NCI-H1092 treated with DMSO at 0.1 percent for 48 hours (cell line): ENCODE measurements around the gene INSM1.

Source experiments
- DNase-seq: peaks from one replicate; lab custom pipeline; 2025; lab: John Stamatoyannopoulos, UW

The INSM1 gene

DNA sequence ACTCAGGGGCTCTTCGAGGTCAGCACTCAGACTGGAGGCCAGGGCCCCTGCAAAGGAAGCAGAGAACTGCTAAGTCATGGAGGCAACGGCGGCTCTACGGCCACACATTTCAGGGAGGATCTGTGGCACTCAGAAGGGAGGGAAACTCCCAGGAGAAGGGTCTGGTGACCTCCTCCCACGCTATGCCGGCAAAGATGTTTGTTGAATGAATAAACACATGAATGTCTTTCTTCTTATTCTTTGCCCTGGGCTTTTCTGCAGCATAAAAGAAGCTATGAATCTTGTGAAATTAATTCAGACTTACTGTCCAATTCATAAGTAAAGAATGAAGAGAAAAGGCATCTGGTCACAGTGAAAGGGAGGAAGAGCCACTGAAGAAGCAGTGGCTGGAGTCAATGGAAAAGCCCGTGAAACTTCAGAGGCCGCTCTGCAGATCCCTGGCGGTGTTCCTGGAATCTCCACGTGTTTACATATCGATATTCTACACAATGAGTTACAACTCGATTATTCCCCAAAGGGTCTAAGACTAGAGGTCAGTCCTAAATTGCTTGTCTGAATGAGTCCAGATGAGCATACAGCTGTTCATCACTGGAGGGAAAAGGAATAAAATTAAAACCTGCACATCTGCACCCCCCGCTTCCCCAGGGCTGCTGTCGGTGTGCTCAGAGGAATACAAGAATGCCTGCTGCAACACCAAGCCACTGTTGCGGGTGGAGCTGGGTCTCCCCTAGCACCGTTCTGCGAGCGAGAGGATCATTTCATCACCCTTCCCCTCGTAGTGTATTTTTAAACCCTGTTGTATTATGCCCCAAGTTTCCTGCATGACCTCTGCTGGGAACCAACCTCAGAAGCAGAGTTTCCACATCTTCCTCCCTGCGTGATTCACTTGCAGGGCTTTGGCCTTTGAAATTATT lies 25.6 kb downstream of the INSM1 start:
- no peak for DNase-seq

DNA sequence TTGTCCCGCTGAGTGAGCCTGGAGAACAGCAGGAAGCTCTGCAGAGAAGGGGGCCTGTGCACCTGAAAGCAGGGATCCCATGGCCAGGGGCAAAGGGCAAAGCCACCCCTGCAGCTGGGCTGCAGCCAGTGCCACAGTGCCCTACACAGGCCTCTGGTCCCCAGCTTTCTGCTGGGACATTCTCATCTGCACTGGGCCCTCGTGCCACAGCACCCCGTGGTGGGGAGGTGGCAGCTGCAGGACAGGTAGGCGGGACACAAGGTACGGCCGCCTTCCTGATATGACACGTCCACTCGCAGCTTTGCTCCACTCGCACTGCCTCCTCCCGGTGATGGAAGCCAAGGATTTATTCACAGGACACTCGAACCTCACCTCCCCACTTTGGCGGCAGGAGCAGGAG lies 27.2 kb downstream of the INSM1 start:
- DNase-seq, result no peak

DNA sequence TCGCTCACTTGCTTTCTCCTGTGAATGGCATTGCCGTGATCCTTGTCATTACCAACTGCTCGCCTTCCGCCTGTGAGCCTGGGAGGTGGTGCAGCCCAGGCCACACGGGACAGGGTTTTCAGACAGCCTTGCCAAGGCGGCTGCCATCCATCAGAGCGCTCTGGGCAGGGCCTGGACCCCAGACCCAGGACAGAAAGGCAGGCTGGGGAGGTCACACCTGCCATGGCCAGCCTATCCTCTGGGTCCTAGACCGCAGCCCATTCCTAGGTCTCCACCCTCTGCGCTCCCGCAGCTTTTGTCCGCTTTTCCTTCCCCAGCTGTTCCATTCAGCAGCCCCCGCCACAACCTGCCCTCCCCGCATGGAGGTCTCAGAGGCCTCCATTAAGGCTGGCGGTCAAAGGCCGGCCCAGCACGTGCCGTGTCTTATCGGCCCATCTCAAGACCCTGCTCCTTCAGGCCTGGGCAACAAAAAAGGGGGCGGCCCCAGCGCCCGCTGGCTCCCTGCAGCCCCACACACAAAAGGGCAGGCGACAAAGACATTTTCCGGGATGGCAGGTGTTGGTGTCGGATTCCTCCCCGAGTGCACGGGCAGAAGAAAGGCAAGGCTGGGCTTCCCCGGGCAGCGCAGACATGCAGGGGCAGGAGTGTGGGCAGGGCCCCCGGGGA lies 28.1 kb downstream of the INSM1 start:
- DNase-seq, result peak; percentile 70

DNA sequence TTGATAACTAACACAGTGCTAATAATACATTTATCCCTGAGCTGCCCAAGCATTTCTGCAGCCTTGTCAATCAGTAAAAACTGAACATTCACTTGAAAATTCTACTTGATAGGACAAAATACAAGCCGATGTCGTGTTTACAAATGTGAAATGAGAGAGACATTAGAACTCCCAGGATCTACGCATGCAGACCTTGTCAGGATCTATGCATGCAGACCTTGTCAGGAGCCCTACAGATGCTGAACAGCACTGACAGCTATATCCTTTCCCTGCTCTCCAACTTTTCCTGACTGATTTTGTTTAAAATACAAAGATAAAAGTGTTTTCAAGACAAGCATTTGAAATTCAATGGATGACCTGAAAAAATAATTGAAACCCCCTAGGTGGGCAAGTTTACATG lies 28.9 kb downstream of the INSM1 start:
- no peak for DNase-seq

DNA sequence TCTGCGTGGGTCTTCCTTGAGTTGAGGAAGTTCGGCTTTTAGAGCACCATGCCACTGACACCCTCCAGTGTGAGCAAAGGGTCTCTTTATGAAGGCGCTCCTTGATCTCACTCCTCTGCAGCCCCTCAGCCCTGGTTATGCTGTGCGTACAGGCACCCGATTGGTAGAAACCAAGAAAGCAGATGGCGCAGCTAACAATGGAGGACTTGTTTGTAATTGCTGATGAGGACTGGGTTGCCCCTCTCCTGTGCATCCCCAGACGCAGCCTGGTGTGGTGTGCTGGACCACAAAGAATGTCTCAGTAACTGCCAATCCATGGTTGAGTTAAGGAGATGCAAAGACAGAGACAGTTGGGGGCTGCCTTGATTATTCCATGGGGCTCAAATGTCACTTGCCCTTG lies 30.2 kb downstream of the INSM1 start:
- DNase-seq, result no peak

DNA sequence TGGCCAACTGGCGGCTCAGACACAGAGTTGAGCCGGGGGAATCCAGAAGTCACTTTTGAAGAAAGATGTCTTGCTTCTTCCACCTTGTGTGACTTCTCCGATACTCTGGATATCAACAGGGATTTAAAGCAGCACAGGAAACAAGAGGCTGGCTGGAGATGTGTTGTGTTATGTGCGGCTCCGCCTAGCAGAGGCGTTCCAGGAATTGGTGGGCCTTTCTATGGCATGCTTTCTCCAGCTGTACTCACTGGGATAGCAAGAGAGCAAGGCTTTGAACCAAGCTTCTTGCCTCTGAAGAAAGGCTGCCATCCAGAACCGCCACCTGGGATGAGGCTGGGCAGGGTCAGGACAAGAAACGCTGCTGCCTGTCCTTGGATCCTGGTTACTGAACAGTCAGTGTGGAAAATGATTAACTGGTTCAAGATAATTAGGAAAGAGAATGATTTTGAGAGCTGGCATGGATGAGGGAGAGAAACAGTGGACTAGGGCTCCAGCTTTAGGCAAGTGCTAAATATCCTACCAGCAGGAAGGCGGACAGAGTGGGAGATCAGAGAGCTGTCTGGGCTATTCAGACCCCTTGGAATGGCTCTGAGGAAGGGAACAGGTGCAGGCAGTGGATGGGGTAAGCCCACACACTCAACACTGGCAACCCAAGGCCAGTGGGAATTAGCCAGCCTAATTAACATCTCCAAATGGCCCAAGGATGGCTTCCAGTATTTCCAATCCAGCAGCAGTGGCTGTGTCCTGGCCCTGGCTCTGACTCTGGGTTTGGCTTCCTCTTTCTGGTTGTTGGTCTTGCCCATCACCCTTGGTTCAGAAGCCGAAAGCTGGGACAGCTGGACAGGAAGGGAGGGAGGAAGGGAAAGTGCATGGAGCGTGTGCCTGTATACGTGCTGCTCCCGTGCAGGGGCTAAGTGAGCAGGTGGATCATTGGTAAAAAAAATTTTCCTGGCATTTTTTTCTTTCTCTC lies 31.9 kb downstream of the INSM1 start:
- DNase-seq, result no peak

DNA sequence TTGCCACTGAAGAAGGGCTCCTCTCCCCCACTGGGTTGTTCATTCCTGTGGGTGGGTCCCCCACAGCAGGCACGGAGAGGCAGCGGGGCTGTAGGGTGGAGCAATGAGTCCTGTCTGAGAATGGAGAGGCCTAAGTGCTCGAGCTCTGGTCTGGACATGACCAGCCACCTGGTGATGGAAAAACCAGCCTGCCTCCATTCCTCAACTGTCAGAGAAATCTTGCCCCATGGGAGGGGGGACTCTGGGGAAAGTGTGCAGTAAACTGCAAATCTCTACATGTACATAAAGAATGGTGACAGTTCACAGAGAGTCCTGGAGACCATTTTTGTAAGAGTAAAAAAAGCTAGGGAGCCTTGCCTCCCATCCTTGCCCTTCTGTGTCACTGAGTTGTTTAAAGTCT lies 34.1 kb downstream of the INSM1 start:
- DNase-seq, result no peak

DNA sequence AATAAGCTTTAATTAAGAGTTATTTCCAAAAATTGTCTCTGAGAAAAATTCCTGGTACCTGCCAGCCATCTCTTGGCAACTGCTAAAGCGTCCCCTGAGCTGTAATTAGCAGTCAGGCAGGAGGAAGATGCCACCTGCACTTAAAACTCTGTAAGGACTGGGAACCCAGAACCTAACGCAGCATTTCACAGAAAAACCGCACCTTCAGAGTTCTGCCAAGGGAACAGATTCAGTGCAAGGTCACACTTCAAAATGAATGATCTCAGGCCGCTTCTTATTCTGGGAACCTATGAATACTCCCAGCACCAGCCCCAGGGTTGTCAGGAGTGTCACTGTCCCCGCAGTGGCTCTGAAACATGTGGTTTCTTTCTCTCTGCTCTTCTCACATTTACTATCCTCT lies 36.7 kb downstream of the INSM1 start:
- DNase-seq, result no peak

DNA sequence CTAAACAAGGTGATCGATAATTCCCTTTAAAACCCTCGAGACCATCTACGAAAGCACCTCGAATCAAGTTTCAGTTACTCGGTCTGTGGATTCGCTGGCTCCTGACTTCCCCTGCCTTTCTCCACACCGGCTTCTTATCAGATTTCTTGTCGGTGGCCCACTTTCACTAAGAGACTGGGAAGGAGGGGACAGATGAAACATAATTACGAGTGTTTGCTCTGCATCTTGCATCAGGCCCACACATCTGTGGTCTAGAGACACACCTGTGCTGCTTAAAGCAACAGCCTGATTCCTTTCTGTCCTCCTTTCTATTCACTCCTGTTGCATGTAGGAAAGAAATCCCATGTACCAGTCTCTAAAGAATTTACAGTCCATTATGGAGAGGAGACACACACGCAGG lies 37.7 kb downstream of the INSM1 start:
- no peak for DNase-seq

DNA sequence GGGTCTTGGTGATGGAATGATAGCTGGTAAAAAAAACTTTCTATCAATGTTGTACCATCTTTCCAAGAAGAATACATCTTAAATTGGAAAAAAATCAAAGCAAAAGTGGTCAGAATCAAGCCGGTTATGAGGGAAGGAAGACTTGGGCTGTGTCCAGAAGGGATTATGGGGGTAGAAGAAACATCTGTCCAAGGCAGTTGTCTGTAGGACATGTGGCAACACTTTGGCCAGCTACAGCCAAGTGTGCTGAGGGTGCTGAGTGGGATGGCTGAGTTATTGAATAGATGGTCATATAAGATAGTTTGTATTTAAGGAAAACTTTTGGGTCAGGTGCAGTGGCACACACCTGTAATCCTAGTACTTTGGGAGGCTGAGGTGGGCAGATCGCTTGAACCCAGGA lies 38.4 kb downstream of the INSM1 start:
- DNase-seq, result no peak

DNA sequence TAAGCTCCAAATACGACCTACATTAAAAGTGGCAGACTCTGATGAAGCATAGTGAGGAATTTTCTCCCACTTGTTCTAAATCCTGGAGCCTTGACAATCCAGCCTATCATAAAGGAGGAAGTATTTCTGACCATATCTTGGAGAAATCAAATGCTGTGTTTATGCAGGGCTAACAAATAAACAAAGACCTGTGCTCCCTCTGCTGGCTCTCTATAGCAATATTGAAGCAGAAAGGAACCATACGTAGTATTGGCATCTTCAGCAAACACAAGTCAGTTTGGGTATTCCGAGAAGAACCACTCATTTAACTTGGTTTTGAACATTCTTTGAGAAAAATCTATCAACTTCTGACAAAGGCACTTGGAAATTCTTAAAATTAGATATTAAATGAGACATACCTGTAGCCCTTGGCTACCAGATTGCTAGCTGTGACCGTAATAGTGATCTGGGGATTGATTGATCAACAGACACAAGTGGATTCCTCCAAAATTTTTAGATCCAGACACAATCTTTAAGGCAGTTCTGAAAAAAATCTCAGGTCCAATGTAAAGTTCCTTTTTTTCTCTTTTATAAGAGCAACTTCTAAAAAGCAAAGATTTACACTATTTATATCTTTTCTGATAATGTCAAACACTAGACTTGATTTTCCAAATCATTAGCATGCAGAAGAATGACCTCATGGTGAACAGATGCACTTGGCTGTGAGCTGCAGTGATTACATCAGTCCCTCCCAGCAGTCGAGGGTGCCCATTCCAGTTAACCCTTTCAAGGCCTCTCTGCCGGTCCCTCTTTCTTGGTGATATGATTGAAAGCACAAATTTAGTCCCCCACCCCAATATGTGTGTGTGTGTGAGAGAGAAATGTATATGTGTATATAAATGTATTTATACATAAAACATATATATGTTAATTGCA lies 40.2 kb downstream of the INSM1 start:
- DNase-seq, result peak; percentile 52

DNA sequence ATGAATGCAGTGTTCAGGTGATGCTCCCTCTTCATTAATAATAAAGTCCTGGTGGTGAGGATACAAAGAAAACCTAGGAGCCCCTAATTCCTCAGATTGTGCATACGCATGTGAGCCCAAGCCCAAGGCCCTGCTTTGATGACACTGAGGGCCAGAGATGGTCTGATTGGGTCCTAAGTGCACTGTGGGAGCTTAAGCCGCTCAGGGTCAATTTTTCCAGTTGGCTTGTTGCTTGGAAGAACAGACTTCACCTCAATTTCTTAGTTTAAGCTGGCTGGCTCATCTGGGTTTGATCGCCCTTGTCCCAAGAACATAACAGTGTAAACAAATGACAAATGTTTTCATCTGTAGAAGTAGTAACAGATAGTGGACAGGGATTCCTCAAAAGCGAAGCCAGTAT lies 41.4 kb downstream of the INSM1 start:
- no peak for DNase-seq

DNA sequence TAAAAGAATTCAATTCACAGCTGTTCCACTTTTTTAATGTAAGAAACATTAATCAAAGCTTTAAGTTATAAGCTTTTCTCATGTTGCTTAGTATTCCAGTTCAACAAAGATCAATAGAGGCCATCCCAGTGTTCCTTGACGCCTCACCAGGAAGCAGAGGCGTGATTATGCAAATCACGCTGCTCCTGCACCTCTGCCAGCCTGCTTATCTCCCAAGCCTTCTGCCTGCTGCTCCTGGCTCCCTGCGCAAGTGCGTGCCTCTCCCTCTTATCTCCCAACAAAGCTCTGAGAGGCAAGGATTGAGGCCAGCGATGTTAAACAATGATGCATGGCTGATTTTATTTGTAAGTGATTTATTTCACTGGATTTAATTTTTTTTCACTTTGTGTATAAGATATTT lies 42.8 kb downstream of the INSM1 start:
- peak; percentile 96 for DNase-seq

DNA sequence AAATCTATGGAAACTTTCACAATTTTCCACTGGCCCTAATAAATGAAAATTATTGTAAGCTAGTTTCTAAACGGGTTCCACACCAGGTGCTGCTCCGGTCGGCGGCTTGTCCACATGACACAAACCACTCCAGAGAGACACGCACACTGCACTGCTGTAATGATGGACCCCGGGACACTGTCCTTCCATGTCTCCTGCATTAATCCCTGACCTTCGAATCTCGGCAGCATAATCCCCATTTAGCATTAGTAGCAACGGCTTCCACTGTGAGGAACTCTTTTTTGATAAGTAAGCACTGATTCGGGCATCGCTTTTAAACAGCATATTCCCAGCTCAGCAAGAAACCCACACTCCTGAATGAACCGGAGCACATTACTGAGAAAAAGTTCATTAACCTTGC lies 43.5 kb downstream of the INSM1 start:
- peak; percentile 76 for DNase-seq

DNA sequence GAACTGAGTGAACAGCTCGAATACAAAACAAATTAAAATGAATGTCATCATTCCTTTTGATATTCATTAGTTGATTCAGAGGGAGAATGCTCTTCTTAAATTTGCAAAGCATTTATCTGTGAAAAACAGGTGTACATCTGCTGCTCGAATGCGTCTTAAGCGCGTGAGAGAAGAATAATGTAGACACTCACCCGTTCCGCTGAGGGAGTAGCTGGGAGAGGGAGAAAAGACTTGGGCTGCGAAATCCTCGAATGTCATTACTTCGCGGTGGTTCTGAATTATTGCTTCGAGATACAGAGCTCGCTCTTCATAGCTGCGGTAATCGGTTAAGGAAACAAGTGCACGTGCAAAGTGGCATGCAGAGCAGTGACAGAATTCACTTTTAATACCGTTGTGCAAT lies 43.9 kb downstream of the INSM1 start:
- peak; percentile 68 for DNase-seq

DNA sequence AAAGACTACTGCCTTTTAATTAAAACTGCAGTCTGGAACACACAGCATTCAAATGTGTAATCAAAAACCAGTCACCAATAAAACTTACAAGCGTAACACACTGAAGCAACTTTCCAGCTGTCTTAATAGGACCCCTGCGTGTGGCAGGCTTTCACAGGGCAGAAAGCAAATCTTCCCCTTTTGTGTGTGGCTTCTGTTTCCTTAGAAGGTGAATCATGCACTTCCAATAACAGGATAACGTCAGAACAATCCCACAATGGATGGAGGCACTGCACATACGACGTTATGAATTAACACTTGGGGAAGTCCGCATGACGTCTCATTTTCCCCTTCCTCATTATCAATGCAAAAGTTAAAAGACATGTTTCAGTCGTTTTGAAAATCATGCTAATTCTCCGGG lies 44.8 kb downstream of the INSM1 start:
- DNase-seq, result no peak

DNA sequence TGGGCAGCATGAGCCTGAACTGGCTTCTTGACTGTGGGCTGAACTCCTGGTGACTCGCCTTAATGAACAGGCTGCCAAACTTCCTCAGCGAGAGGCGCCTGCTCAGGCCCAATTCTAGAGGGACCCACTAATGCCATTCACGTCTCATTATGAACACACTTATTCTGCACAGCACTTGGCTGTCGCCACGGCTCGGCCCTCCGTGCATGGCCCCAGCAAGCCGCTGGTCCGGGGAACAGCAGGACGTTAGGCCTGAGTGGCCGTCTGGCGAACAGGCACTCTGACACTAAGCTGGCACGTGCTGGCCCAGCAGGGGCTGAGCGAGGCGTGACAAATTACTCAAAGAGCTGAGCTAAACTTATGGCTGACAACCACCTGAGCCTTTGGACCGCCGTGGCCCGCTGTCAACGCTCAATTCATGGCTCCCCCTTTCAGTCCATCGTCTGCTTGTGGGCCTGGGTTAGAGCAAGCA lies 45.9 kb downstream of the INSM1 start:
- peak; percentile 51 for DNase-seq

DNA sequence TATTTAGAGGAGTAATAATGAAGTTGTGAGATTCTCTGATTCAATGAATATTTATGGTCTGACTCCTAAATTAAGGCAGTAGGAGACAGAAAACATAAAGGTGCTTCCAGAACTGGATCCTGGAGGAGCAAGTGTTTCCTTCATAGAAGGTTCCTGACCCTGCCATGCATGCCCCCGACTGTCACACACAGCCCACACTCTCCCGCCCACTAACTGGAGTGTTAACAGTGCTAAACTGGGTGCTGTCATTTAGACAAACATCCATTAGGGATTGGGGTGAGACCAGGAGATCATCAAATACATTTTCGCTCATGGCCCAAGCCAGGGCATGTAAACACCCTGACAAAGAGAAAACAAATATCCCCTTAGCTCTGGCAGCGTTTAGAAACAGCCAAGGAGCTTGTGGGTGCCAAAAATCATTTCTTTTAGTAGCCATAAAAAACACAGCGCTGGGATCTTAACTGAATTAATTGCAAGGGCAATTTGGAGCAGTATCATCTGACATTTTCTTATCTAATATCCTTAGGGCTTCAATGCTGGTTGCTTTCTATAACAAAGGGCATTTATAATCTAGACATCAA lies 46.8 kb downstream of the INSM1 start:
- DNase-seq, result peak; percentile 68

DNA sequence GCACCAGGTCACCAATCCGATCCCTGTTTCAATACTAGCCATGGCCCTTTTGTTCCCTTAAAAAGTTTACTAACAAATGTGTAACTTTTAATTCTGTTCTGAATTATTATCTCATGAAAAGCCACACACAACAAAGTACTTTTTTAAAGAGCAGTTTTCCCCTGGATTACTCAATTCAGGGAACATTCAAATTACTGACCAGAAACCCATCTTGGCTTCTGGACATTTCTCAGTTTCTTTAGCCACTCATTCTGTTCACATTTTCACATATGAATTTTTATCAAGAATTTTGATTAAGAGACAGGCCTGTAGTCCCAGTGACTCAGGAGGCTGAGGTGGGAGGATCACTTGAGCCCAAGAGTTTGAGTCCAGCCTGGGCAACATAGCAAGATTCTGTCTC lies 47.4 kb downstream of the INSM1 start:
- DNase-seq, result no peak

DNA sequence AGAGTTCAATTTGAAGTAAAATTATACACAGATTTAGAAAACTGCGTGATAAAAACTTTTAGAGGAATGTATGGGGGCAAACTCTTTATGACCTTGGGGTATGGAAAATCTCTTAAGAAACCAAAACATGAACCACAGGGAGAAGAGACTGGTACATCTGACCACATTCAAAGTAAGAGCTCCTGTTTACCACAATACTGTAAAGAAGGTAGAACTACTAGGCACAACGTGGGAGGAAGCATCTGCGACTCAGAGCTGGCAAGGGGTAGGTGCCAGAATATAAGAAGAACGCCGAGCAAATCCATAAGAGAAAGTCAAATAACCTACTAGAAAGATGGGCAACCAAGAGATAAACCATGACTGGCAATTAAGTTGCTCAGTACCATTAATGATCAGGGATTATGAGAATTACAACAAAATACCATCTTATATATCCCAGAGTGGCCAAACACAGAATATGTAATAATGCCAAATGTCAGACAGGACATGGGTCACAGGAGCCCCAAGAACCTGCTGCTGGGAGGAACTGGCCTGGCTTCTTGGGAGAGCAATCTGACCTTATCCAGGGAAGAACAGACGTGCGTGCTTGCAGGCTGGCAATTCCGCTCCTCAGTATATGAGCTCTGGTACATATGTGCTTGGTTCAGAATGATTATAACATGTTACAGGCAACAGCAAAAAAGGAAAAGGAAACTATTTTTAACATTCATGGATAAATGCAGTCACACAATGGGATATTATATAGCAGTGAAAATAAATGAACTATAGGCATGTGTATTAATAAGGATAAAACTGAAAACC lies 50.2 kb downstream of the INSM1 start:
- no peak for DNase-seq
